CD1c-positive myeloid dendritic cell (primary cell): ENCODE measurements around the gene FAM76A.
"Not testable (repeated sequence)": the region's sequence is repeated elsewhere in the genome, so short reads cannot be mapped to it uniquely, and the experiment has no call there.

Source experiments
- DNase-seq: peaks from one replicate; pipeline ENCODE4 v3.0.0-alpha.2; 2016; ENCODE audit errors: extremely low spot score

Gene FAM76A

DNA sequence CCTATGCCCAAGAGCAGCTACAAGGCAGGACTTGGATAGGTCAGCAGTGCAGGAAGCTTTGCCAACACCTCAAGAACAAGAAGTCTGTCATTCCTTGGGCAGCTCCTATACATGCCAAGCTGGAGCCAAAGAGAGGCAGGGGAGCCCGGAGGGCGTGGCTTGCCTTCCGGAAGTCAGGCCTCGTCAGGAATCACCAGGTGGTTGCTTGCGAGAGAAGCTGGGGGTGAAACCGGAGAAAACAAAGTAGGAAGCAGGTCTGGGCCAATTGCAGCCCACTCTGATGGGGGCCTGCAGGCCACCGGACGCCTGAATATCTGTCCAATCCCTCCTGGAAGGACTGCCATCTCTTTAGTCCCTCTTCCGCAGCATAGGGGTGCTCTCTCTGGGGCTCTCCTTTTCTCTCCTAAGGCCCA is 794 bp upstream of the FAM76A start:
- no peak for DNase-seq

- peak; percentile 54 for DNase-seq
Measured at GRCh38 chr1:27726173-27727044, 648 bp downstream of the FAM76A start.

DNA sequence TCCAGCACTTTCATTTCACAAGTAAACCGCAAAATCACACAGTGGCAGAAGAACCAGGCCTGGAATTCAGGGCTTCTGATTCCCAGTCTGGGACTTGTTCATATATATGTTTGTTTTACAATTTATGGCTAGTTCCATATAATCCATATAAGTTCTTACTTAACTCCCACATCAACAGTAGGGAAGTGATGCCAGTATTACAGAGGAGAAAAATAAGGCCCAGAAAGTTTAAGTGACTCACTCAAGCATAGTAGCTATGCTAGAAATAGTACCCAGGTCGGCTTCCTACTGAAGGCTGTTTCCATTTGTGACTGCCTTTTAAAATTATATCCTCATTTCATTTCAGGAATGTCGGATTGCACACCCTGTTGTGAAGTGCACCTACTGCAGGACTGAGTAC is 1.4 kb downstream of the FAM76A start:
- peak; percentile 73 for DNase-seq

GRCh38 chr1:27736252-27736651 is 10.5 kb downstream of the FAM76A start:
- no peak for DNase-seq

DNA sequence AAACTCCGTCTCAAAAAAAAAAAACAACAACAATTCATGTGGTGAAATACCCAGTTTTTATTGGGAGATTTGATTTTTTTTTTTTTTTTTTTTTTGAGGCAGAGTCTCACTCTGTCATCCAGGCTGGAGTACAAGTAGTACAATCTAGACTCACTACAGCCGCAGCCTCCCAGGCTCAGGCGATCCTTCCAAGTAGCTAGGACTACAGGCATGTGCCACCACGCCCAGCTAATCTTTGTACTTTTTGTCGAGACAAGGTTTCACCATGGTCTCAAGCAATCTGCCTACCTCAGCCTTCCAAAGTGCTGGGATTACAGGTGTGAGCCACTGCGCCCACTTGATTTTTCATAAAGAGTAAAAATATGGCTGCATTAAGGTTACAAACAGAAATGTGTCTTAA is 15.4 kb downstream of the FAM76A start:
- DNase-seq, result no peak

GRCh38 chr1:27744556-27744955 is 18.8 kb downstream of the FAM76A start:
- DNase-seq, result no peak

DNA sequence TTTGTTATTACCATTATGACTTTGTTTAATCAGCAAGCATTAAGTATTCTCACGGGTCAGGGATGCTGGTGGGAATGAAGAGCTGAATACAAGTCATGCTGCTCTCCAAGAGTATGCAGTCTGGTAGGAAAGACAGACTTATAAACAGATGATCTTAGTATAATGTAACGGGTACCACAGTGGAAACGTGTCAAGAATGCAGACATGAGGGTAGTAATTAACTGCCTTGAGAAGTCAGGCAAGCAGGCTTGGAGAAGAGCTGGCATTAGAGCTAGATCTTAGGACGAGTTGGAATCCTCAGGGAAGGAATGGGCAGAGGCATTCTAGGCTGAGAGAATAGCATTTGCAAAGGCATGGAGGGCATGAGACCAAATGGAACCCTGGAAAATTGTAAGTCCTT is 19.7 kb downstream of the FAM76A start:
- DNase-seq, result no peak

GRCh38 chr1:27752360-27752759 is 26.6 kb downstream of the FAM76A start:
- DNase-seq, result no peak

GRCh38 chr1:27755286-27755685 is 29.5 kb downstream of the FAM76A start:
- no peak for DNase-seq

DNA sequence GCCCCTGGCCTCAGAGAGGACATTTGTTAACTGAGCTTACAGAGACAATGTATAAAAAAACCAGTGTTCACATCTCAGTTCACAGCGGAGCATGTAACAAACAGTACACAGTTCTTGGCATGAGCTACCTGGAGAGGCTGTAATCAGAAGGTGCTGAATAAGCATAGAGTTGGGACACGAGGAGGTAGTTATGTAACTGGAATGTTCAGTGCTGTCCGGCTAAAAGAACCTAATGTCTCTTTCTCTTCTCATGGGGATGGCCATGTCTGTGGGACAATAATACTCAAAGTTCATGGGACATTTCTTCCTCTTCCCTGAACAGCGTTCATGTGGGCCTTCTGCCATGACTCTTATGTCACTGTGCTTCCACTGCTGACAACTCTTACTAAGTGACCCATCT is 30.1 kb downstream of the FAM76A start:
- no peak for DNase-seq

DNA sequence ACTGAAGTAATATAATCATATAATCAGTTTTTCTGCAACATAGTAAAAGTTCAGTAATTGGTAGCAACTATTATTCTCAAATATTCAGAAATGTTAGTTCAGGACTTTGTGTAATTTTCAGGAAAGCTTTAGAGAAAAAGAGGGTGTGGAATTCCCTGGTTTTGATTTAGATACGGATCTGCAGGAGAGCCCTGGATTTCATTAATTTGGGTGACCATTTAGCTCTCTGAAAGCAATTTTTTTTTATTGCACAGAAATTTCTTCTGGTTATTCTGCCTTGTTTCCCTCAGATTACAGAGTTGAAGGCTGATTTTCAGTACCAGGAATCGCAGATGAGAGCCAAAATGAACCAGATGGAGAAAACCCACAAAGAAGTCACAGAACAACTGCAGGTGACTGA is 33.5 kb downstream of the FAM76A start:
- no peak for DNase-seq

DNA sequence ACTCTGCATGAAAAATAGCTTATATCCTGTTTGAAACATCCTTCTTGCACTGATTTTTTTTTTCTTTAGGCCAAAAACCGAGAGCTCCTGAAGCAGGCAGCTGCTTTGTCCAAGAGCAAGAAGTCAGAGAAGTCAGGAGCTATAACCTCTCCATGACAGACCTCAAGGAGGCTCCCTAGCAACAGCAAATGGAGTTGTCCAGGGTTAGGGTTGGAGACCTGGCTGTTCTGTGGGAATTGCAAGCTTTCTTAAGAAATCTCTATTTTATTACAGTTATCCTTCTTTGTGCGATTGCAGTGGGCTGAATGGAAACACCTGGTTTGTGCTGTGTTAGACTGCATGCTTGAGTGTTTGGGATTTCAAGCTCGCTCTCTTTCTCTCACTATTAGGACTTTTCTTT is 34.7 kb downstream of the FAM76A start:
- DNase-seq, result no peak

- DNase-seq, result no peak
Measured at GRCh38 chr1:27762033-27762432, 36.3 kb downstream of the FAM76A start.

GRCh38 chr1:27763358-27763757 is 37.6 kb downstream of the FAM76A start:
- no peak for DNase-seq

- no peak for DNase-seq
Measured at GRCh38 chr1:27770293-27770830, 44.6 kb downstream of the FAM76A start.

DNA sequence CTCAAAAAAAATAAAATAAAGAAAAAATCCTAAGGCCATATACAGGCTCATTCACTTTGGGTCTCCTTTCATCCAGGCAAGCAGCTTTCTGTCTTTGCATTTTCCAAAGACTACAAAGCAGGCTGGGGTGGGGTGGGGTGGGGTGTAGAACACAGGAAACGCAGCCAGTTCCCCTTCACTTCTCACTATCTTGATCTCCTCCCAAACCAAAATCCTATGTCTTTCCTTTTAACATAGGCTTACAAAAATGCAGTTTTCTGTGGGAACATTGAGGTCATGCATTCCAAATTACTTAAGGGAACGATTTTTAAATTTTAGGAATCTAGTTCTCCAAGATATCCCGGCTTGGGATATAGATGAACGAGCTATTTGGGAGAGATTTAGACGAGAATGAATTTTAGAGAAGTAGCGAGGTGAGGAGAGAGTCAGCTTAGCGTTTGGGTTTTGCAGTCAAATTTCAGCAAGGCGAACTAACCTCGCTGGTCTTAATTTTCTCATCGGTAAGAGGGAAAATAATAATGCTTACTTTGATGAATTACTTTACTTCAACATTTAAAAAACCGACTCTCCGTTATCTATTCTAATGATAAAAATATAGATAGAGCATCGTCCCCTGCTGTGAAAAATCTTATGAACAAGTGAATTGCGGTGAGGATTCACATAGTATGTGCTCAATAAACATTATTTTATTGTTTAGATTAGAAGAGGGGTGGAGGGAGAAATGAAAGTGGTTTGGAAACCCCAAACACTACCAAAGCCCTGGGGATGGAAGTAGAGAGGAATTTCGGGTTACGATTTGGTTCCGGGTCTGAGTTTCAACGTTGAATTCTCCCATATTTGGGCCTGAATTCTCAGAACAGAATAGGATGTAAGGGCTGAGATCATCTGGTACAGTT is 46.5 kb downstream of the FAM76A start:
- DNase-seq, result peak; percentile 42

- peak; percentile 100 for DNase-seq
Measured at GRCh38 chr1:27772932-27773825, 47.4 kb downstream of the FAM76A start, which contains the start of gene STX12. TSS of gene STX12 (plus strand) at chr1:27773219. CDS start at chr1:27773308, 89 bp downstream.

DNA sequence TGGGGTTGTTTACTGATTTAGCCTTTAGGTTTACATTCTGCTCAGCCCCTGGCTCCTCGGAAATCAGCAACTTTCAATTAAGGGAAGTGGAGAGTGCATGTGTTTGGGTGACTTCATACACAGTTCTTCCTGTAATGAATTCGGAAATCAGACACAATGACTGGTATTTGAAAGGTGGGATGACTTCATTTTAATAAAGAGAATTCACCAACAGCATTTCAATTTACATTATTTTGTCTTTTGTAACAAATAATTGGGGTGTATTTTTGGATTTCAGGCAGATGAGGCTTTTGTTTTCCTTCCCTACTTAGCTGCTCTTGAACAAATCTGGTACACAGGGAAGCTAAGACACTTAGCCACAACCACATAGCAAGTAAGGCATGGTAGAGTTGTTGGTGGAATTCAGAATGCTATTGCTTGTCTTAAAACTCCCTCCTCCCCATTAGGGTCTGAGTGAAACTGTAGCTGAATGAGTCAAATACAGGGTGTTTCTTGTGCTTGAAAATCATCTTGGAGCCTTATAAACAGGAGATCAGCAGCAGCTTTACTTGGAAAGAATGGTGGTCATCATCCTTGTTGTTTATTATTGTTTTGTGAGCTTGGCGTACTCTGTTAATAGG is 48.2 kb downstream of the FAM76A start:
- DNase-seq, result peak; percentile 86

- no peak for DNase-seq
Measured at GRCh38 chr1:27774654-27775053, 48.9 kb downstream of the FAM76A start.

DNA sequence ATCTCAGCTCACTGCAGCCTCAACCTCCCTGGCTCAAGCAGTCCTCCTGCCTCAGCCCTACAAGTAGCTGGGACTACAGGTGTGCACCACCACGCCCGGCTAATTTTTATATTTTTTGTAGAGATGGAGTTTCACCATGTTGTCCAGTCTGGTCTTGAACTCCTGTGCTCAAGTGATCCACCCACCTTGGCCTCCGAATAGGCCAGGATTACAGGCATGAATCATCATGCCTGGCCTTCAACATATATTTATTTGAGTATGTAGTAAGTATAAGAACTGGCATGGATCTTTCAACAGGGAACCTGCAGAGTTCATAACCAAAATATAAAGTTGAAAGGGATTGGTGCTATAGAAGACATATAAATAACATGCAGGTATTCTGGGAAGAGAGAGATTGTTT is 49.6 kb downstream of the FAM76A start:
- DNase-seq, result not testable (repeated sequence)

DNA sequence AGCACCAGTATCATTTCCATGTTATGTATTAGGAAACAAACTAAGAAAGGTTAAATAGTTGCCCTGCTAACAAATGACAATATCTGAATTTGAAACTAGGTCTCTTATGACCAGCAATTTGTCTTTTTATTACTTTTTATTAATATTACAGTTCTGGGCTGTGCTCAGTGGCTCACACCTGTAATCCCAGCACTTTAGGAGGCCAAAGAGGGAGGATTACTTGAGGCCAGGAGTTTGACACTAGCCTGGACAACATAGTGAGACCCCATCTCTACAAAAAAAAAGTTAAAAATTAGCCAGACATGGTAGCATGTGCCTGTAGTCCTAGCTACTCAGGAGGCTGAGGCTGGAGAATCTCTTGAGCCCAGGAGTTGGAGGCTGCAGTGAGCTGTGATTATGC is 50.5 kb downstream of the FAM76A start:
- DNase-seq, result not testable (repeated sequence)
